Activated CD8-positive, alpha-beta memory T cell treated with anti-CD3 and anti-CD28 coated beads, Interleukin-2, amount 10 ng/mL, durations not matched to agents 7 days and 5 days (primary cell): ENCODE measurements around the gene CDKN2B-AS1. TPM values are rescaled to one million over a fixed set of nuclear protein-coding genes. Genes with fewer than 3 reads are reported as not detected.

Experiments
- ATAC-seq: fragments of 150-1000 bp; cut with Tn5 transposase; one replicate; pipeline ENCODE4 v1.10.0; 2021; ENCODE audit warnings: moderate library complexity
- CTCF ChIA-PET: fragments of 350-600 bp; sonication (Branson Sonifier 250); formaldehyde crosslinking; loops from one replicate; lab custom pipeline; 2021; ENCODE audit warnings: antibody characterized with exemption; lab: Charles Lee
- DNase-seq: peaks from one replicate; pipeline ENCODE4 v3.0.0-alpha.2; 2020
- H3K27ac Mint-ChIP-seq: one replicate; pipeline ENCODE4 v1.8.0; 2021; ENCODE audit warnings: mild to moderate bottlenecking, mixed read lengths
- H3K27me3 Mint-ChIP-seq: one replicate; pipeline ENCODE4 v1.8.0; 2021; ENCODE audit warnings: mixed read lengths
- H3K36me3 Mint-ChIP-seq: one replicate; pipeline ENCODE4 v1.8.0; 2021; ENCODE audit warnings: mild to moderate bottlenecking, mixed read lengths
- H3K4me1 Mint-ChIP-seq: one replicate; pipeline ENCODE4 v1.8.0; 2021; ENCODE audit warnings: mixed read lengths
- H3K4me3 Mint-ChIP-seq: one replicate; pipeline ENCODE4 v1.8.0; 2021; ENCODE audit warnings: mild to moderate bottlenecking, moderate library complexity, mixed read lengths
- H3K9me3 Mint-ChIP-seq: one replicate; pipeline ENCODE4 v1.8.0; 2022; ENCODE audit warnings: low read depth, mixed read lengths
- total RNA-seq, 2 experiments: library from RNA; stranded (reverse); gene quantifications; one replicate each; pipeline ENCODE4 v1.2.3, GENCODE V29; 2021

Gene CDKN2B-AS1
- total RNA-seq, 2 experiments from 2014 or later, result 3.3 to 3.4 TPM

GRCh38 chr9:22112870-22113821 lies 118.6 kb downstream of the CDKN2B-AS1 start:
- DNase-seq (no peak), ATAC-seq (no peak)
- Mint-ChIP-seq H3K36me3 (peaks cover 6% of the 10 kb centered on the region), H3K4me3 (no peak overlapping the region), H3K4me1 (peaks cover 4% of the 10 kb centered on the region), H3K27me3 (peaks cover 71% of the 10 kb centered on the region), H3K27ac (no peak overlapping the region), H3K9me3 (no peaks in the 10 kb centered on the region)
- CTCF ChIA-PET, result interaction anchor here (0.8 to 1.2 kb wide), 2 partner anchors 104 to 126 kb away, joined by 3 read pairs; partner anchors contain the start of gene CDKN2B

- CTCF ChIA-PET, result interaction anchor here (1.2 to 1.5 kb wide), 2 partner anchors 47 to 78 kb away, joined by 3 read pairs; no protein-coding TSS in a partner anchor
- Mint-ChIP-seq H3K4me1 (peaks cover 10% of the 10 kb centered on the region), H3K27ac (no peak overlapping the region), H3K4me3 (no peak overlapping the region), H3K27me3 (peaks cover 67% of the 10 kb centered on the region), H3K9me3 (no peaks in the 10 kb centered on the region), H3K36me3 (peaks cover 6% of the 10 kb centered on the region)
- ATAC-seq, result no peak
- no peak for DNase-seq
Observed at GRCh38 chr9:22114956-22115355, 120.4 kb downstream of the CDKN2B-AS1 start.

GRCh38 chr9:22116758-22117157 lies 122.2 kb downstream of the CDKN2B-AS1 start:
- Mint-ChIP-seq H3K36me3 (peaks cover 4% of the 10 kb centered on the region), H3K27ac (no peak overlapping the region), H3K4me1 (peaks cover 13% of the 10 kb centered on the region), H3K27me3 (peaks cover 66% of the 10 kb centered on the region), H3K9me3 (no peaks in the 10 kb centered on the region), H3K4me3 (no peak overlapping the region)
- DNase-seq (no peak), ATAC-seq (no peak)
- CTCF ChIA-PET, result interaction anchor here (0.9 to 2.0 kb wide), 5 partner anchors 11 to 303 kb away, joined by 3 to 11 read pairs (median 5); partner anchors contain the start of gene CDKN2B

- H3K4me1 Mint-ChIP-seq, result peaks cover 13% of the 10 kb centered on the region
- no peak overlapping the region for H3K4me3 Mint-ChIP-seq
- peaks cover 67% of the 10 kb centered on the region for H3K27me3 Mint-ChIP-seq
- no peak overlapping the region for H3K27ac Mint-ChIP-seq
- ATAC-seq (no peak), DNase-seq (no peak)
- peaks cover 2% of the 10 kb centered on the region for H3K36me3 Mint-ChIP-seq
- H3K9me3 Mint-ChIP-seq, result no peaks in the 10 kb centered on the region
- CTCF ChIA-PET, result interaction anchor here (0.8 to 2.0 kb wide), 9 partner anchors 9 to 304 kb away, joined by 3 to 11 read pairs (median 3); partner anchors contain the start of gene CDKN2B
Observed at GRCh38 chr9:22117511-22118384, 123.2 kb downstream of the CDKN2B-AS1 start.

GRCh38 chr9:22118810-22119521 lies 124.4 kb downstream of the CDKN2B-AS1 start:
- CTCF ChIA-PET, result interaction anchor here (0.6 to 4.7 kb wide), 28 partner anchors 10 to 306 kb away, joined by 3 to 30 read pairs (median 5); partner anchors contain the start of gene CDKN2B
- no peaks in the 10 kb centered on the region for H3K9me3 Mint-ChIP-seq
- peaks cover 13% of the 10 kb centered on the region for H3K4me1 Mint-ChIP-seq
- H3K27ac Mint-ChIP-seq, result no peak overlapping the region
- no peak for DNase-seq
- peaks cover 2% of the 10 kb centered on the region for H3K36me3 Mint-ChIP-seq
- no peak for ATAC-seq
- peaks cover 67% of the 10 kb centered on the region for H3K27me3 Mint-ChIP-seq
- no peak overlapping the region for H3K4me3 Mint-ChIP-seq

GRCh38 chr9:22119522-22120158 lies 125.0 kb downstream of the CDKN2B-AS1 start:
- DNase-seq (peak; percentile 43), ATAC-seq (peak; percentile 93)
- H3K27me3 Mint-ChIP-seq, result peaks cover 66% of the 10 kb centered on the region
- no peaks in the 10 kb centered on the region for H3K36me3 Mint-ChIP-seq
- H3K27ac Mint-ChIP-seq, result no peak overlapping the region
- H3K9me3 Mint-ChIP-seq, result no peaks in the 10 kb centered on the region
- H3K4me3 Mint-ChIP-seq, result no peak overlapping the region
- peaks cover 13% of the 10 kb centered on the region for H3K4me1 Mint-ChIP-seq
- CTCF ChIA-PET, result interaction anchor here (0.6 to 4.7 kb wide), 30 partner anchors 11 to 307 kb away, joined by 3 to 30 read pairs (median 5); partner anchors contain the start of gene CDKN2B

GRCh38 chr9:22120159-22120549 lies 125.6 kb downstream of the CDKN2B-AS1 start:
- no peak for ATAC-seq

GRCh38 chr9:22120595-22120994 lies 126.0 kb downstream of the CDKN2B-AS1 start:
- CTCF ChIA-PET, result interaction anchor here (1.1 to 4.7 kb wide), 14 partner anchors 12 to 307 kb away, joined by 3 to 30 read pairs (median 6); partner anchors contain the start of gene CDKN2B
- peaks cover 13% of the 10 kb centered on the region for H3K4me1 Mint-ChIP-seq
- no peaks in the 10 kb centered on the region for H3K9me3 Mint-ChIP-seq
- no peak overlapping the region for H3K4me3 Mint-ChIP-seq
- DNase-seq (no peak), ATAC-seq (no peak)
- peaks cover 69% of the 10 kb centered on the region for H3K27me3 Mint-ChIP-seq
- H3K36me3 Mint-ChIP-seq, result no peaks in the 10 kb centered on the region
- H3K27ac Mint-ChIP-seq, result no peak overlapping the region

More at GRCh38 chr9:22120159-22120549, 125.6 kb downstream of the CDKN2B-AS1 start:
- Mint-ChIP-seq H3K27ac (no peak overlapping the region), H3K4me3 (no peak overlapping the region), H3K9me3 (no peaks in the 10 kb centered on the region), H3K36me3 (no peaks in the 10 kb centered on the region), H3K4me1 (peaks cover 13% of the 10 kb centered on the region), H3K27me3 (peaks cover 66% of the 10 kb centered on the region)
- CTCF ChIA-PET, result interaction anchor here (0.6 to 4.7 kb wide), 25 partner anchors 11 to 307 kb away, joined by 3 to 30 read pairs (median 5); partner anchors contain the start of gene CDKN2B
- no peak for DNase-seq

GRCh38 chr9:22124263-22125011 lies 129.8 kb downstream of the CDKN2B-AS1 start:
- DNase-seq, result no peak
- no peak overlapping the region for H3K27ac Mint-ChIP-seq
- CTCF ChIA-PET, result interaction anchor here (1.1 to 1.3 kb wide), 3 partner anchors 86 to 312 kb away, joined by 3 to 5 read pairs (median 3); no protein-coding TSS in a partner anchor
- no peak for ATAC-seq
- H3K4me3 Mint-ChIP-seq, result no peak overlapping the region
- H3K27me3 Mint-ChIP-seq, result peaks cover 58% of the 10 kb centered on the region
- no peaks in the 10 kb centered on the region for H3K9me3 Mint-ChIP-seq
- H3K4me1 Mint-ChIP-seq, result peaks cover 5% of the 10 kb centered on the region
- H3K36me3 Mint-ChIP-seq, result no peaks in the 10 kb centered on the region

GRCh38 chr9:22129133-22129532 lies 134.5 kb downstream of the CDKN2B-AS1 start:
- Mint-ChIP-seq H3K4me3 (no peak overlapping the region), H3K9me3 (no peaks in the 10 kb centered on the region), H3K4me1 (peaks cover 7% of the 10 kb centered on the region), H3K27ac (no peak overlapping the region), H3K36me3 (no peaks in the 10 kb centered on the region), H3K27me3 (peaks cover 43% of the 10 kb centered on the region)
- ATAC-seq, result no peak
- CTCF ChIA-PET, result no interaction called here
- DNase-seq, result no peak

GRCh38 chr9:22129633-22130032 lies 135.0 kb downstream of the CDKN2B-AS1 start:
- CTCF ChIA-PET, result interaction anchor here (1.5 kb wide), 1 partner anchor 121 kb away, joined by 4 read pairs; the partner anchor contains the start of gene CDKN2B
- DNase-seq (no peak), ATAC-seq (no peak)
- Mint-ChIP-seq H3K36me3 (no peaks in the 10 kb centered on the region), H3K4me1 (peaks cover 7% of the 10 kb centered on the region), H3K27me3 (peaks cover 44% of the 10 kb centered on the region), H3K9me3 (no peaks in the 10 kb centered on the region), H3K4me3 (no peak overlapping the region), H3K27ac (no peak overlapping the region)
